Activated T-helper 1 cell treated with anti-CD3 and anti-CD28 coated beads, Interleukin-2, amount 50 U/mL, for 16 hours (primary cell): Measurements from ENCODE around the gene MECP2.

ENCODE experiments used
- DNase-seq, 2 donors: peaks; one replicate each; pipeline ENCODE4 v3.0.0-alpha.2; 2020; ENCODE audit warnings: low read depth in 1 of 2, low spot score in 1 of 2

Gene MECP2

DNA sequence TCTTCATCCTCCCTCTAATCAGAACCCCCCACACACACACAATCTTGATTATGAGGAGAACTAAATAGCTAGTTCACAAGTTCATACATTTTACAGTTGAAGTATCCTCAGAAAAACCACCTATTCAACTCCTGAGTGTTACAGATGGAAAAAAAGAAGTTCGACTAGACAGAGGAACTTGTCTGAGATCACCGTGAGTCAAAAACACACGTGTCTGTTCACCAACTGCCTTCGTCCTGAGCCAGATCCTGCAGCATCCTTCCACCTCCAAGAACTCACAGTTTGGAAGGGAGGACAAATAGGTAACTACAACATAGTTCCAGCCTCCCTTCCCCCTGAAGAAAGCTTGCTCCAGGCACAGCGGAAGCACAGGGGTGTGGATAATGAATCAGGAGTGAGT lies 58.9 kb downstream of the MECP2 start:
- DNase-seq, result no peak

DNA sequence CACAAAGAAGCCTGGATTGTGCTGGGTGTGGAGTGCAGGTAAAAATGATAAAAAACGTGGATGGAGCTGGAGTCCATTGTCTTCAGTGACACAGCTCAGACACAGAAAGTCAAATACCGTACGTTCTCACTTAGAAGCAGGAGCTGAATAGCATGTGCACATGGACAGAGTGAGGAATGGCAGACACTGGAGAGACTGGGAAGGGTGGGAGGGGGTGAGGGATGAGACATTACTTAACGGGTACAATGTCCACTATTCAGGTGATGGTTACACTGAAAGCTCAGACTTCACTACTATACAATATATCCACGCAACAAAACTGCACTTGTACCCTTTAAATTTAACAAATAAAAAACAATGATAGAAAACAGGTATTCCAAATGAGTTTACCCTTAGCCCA lies 59.8 kb downstream of the MECP2 start:
- DNase-seq, result no peak

DNA sequence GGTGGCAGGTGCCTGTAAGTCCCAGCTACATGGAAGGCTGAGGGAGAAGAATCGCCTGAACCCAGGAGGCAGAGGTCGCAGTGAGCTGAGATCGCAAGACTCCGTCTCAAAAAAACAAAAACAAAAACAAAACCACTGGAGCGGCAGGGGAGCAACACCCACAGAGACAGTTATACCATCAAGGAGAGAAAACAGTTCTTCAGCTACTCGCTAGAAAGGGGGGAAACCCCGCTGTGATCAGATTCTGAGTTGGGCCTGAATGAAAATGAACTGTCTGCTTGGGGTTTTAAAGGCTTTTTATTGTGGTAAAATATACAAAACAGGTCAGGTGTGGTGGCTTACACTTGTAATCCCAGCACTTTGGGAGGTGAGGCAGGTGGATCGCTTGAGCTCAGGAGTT lies 61.0 kb downstream of the MECP2 start:
- no peak for DNase-seq

DNA sequence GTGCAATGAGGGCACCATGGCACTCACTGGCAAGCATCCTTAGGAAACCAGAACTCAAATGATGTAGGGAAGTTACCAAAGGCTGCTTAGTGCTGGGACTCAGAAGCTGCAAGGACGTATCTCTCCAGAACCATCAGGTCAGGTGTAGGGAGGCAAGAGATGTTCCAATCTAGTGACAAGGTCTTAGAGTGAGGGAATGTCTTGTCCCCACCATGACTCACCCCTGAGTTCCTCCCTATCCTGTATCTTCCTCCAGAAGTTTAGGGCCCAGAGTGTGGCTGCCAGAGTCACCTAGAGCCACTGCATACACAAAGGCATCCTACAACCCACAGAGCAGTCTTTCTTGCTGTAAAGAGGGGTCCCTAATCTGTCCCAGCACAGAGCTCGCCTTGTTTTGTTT lies 63.7 kb downstream of the MECP2 start:
- no peak for DNase-seq

DNA sequence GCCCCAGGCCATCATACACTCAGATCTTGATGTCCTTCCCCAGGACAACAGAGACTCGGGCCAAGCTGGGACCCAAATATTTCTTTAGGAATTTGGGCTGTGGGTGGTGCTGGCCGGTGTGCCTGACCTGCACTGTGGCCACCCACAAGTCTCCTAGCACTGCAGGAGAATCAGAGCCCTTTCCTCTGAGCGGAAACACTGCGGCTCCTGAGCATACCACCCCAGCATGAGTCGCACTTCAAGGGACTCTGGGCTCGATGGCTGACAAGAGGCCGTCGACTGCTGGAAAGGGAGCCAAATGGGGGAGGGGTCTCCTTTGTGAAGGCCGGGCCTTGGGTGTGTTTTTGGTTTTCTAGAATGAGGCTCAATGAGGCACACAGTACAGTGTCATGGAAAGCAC lies 64.9 kb downstream of the MECP2 start:
- no peak for DNase-seq

DNA sequence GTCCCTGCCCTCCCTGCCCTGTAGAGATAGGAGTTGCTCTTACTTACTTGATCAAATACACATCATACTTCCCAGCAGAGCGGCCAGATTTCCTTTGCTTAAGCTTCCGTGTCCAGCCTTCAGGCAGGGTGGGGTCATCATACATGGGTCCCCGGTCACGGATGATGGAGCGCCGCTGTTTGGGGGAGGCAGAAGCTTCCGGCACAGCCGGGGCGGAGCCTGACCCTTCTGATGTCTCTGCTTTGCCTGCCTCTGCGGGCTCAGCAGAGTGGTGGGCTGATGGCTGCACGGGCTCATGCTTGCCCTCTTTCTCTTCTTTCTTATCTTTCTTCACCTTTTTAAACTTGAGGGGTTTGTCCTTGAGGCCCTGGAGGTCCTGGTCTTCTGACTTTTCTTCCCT lies 65.4 kb downstream of the MECP2 start:
- DNase-seq, result no peak

DNA sequence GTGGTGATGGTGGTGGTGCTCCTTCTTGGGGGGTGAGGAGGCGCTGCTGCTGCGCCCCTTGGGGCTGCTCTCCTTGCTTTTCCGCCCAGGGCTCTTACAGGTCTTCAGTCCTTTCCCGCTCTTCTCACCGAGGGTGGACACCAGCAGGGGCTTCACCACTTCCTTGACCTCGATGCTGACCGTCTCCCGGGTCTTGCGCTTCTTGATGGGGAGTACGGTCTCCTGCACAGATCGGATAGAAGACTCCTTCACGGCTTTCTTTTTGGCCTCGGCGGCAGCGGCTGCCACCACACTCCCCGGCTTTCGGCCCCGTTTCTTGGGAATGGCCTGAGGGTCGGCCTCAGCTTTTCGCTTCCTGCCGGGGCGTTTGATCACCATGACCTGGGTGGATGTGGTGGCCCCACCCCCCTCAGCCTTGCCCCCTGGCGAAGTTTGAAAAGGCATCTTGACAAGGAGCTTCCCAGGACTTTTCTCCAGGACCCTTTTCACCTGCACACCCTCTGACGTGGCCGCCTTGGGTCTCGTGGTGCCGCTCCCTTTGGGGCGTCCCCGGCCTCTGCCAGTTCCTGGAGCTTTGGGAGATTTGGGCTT lies 66.7 kb downstream of the MECP2 start:
- DNase-seq, result no peak

DNA sequence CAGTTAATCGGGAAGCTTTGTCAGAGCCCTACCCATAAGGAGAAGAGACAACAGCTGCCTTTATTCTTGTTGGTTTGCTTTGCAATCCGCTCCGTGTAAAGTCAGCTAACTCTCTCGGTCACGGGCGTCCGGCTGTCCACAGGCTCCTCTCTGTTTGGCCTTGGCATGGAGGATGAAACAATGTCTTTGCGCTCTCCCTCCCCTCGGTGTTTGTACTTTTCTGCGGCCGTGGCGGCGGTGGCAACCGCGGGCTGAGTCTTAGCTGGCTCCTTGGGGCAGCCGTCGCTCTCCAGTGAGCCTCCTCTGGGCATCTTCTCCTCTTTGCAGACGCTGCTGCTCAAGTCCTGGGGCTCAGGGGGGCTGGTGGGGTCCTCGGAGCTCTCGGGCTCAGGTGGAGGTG lies 67.3 kb downstream of the MECP2 start:
- no peak for DNase-seq

DNA sequence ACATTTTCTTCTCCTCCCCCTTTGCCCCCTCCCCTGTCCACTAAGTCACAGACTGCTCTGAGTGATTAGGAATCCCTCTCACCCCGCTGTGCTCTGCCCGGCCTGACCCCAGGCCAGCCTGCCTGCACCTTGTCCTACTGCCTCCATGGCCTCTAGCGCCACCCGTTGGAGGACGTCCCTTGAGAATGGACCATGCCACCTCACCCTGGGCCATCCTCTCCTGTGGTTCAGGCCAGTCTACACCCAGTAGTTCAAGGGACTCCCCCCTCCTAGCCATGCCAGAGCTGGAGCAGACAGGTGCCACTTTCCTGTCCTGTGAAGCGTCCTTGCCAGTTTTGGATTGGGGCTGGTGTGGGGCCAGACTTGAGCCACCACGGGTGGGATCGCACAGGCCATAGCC lies 68.1 kb downstream of the MECP2 start:
- DNase-seq, result no peak

DNA sequence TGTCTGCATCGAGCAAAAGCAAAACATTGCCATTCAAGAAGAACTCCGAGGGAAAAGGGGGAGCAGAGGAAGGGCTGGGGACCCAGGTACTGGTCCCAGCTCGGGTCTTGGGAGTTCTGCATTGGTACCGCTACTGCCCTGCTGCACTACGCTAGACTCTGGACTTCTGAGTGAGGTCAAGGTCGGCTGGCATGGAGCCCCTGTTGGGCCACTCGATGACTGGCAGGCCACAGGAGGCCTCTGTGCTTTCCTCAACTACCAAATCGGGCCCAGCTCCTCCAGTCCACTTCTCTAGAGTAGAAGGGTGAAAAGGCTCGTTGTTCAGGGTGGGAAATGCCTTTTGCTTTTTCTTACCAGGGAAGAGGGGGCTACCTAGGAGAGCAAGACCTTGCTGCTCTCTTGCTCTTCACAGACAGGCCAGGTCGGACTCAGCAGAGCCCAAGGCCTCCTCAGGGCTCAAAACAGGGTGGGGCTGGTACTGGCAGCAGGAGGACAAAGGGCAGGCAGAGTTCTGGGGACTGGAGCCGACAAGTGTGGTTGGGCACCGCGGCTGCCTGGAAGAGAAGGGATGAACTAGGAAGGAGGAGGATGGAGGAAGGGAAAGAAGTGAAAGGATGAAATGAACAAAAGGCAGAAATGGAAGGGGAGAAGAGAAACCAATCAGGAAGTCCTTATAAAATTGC lies 68.9 kb downstream of the MECP2 start:
- DNase-seq, result no peak

DNA sequence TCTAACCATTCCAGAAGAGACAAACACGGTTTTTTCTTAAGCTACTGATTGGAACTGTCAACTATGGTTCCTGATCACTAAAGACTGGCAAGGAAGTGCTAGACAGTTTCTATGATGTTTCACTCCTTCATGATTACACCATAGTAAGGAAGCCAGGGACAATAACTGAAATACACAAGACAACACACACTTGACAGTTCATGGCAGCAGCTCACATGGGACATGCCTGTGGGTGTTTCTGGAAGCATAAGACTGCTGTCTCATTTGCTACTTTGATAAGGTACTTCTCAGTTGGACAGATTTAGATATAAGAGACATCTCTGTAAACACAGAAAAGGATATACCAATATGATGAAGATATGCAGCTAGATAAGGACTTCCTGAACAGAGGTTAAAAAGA lies 69.5 kb downstream of the MECP2 start:
- no peak for DNase-seq

DNA sequence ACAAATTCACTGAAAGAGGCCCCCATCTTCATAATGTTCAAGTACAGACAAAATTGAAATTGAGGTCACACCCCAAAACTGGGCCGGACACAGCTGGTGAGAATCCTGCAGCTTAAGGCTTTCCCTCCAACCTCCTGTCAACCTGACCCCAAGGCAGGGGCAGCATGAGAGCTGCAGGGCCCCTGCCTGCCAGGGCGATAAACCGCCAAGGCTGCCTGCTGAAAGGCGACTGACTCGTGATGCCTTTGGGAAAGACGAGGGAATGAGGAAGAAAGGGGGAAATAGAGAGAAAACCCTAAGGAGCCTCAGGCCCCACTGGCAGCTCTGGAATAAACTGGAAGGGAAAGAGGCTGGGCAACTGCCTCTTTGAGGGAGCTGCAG lies 70.5 kb downstream of the MECP2 start:
- no peak for DNase-seq

DNA sequence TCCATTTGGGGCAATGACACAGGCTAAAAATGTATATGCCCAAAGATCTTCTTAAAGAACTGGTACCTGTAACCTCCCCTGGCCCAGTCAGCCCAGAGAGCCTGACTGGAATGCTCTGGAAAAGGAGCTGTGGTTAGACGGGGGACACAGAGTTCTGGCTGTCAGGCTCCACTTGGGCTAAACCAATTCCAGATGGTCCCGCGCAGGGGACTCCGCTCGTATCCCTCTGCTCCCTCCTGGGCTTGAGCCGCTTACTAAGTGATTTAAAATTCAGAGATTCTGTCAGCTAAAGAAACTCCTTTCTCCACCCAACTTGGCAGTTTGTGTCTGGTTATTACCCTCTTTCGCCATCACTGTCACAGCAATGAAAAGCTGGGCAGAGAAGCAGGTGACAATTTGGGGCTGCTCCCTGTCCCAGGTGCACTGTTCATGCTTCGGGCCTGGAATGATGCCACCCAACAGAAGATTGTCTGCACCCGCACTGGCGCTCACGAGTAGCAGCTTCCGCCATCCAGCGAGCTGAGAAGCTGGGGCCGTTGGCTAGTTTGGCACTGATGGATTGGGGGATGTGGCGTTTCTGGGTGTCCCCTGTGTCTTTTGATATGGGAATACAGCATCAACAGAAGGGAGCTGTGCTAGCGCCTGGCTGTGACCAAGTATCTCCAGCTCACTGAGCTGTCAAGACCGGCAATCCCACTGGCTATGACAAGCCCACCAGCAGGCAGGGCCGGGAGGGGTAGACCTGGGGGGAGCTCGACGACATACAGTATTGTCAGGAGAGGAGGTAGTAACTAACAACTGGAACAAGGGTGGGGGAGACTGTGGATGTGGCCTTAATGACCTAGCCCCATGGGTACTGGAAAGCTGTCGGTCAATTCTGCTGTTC lies 71.1 kb downstream of the MECP2 start:
- DNase-seq, result no peak

DNA sequence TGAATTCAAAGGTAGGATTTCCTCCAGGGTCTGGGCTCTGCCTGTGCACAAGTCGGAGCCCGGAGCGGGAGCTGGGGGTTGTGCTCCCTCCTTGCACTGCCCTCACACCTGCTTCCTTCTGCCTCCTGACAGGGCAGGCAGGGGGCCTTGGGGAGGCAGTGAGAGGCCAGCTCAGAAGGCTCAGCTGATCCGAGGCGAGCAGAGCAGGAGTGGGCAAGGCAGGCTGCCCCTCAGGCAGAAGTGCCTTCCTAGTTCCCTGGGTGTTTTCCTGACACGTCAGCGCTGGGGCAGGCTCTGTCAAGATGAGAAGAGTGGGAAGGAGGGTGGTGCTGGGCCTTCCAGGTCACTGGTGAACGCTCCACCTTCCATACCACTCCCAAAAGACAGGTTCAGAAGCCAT lies 72.3 kb downstream of the MECP2 start:
- DNase-seq, result no peak

DNA sequence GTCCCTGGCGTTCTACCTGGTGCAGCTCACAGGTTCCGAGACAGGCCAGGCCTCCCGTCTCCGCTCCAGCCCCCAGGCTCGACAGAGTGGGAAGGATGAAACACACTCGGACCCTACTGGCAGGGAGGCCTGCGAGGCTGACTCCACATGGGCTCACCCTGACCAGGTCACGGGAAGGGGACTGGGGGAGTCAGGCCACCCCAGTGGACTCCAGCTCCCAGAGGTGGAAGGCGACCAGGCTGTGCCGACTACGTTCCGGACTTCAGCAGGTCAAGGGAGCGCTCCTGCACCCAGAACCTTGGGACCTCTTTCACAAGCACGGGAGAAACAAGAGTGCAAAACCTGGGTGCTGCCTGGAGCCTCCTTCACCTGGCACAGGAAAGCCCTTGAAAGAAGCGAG lies 73.2 kb downstream of the MECP2 start:
- DNase-seq, result no peak

DNA sequence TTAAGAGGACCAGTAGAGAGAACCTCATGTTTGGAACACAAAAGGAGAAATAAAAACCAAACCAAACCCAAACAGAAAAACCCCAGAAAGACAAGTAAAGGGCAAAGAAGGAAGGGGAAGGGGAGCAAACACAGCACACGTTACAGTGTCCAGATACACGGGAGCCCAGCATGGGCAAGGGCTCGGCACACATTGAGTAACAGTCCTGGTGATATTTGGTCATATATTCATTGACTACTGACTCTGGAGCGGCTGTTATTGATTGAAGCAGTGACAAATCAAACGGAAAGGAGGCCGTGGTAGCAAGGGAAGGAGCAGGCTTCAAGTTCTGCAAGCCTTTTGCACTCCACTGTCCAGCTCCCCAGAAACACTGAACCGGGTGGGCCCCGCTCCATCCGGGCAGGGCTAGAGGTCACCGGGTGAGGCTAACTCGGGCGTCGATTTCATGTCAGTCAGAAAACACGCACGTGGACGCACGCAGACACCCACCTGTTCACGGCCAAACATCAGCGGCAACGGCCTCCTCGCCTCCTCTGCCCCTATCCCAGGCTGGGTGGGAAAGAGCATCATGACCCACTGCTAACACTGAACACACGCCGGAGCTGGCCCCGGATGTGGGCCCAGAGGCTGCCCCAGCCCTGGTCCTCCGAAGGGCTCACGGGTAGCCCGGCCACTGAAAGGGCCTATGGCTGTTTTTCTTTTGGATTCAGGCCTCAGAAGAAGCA lies 74.1 kb downstream of the MECP2 start:
- no peak for DNase-seq

DNA sequence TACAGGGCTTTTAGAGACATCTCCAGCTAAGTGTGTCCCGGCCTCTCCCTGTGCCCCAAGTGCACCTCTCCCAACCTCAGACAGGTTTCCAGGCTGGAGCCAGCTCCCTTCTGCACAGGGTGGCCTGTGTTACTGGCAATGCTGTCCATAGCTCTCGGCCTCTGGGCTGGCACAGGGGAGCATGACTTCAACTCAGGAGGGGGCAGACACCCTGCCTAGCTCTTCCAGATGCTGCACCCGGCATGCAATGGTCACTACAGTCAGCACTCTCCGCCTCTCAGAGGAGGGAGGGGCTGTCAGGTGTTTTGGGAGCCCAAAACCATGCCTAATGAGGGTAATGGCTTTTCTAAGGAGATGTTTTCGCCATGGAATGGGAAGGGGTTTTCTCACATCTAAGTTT lies 75.4 kb downstream of the MECP2 start:
- no peak for DNase-seq

DNA sequence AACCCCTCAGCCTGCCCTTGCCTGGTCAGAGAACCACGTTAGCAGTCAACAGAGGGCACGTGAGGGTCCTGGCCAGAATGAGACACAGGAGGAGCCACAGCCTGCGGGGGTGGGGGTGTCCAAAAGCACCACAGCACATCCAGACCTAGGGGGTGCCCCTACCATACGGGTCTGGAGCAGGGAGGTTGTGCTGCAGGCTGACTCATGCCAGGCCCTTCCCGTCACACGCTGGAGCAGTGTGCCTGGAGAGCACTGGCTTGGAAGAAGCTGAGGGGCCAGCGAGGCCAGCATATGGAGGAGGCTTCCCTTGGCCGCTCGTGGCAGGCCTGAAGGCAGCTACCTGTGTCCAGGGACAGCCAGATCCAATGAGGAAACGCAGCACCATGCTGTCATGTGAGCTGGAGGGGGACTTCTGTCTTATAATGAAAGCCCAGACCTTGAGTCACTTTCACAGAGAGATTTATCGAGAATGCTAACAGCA lies 76.3 kb downstream of the MECP2 start:
- DNase-seq, result no peak

DNA sequence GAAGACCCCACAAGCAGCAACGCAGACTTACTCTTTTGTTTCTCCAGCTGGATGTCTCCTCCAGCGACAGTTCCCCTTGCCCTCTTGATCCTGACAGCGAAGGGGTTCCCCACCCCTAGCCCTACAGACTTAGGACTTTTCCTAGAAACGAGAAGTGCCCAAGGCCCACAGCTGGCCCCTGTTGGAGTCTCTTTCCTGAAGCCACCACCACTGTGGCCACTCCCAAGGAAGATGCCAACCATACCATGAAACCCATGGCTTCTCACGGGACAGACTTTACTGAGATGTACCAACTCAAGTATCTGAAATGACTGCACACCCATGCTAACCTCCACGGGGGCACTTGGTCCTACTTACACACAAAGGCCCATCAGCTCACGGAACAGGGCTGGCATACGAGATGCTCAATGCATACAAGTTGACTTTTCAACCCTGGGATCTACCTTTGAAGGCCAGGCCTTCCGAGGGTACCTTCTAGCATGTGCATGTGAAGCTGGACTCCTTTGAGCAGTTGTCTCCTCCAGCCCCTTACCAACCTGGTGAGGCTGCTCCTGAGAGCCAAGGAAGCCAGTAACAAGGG lies 76.9 kb downstream of the MECP2 start:
- no peak for DNase-seq

DNA sequence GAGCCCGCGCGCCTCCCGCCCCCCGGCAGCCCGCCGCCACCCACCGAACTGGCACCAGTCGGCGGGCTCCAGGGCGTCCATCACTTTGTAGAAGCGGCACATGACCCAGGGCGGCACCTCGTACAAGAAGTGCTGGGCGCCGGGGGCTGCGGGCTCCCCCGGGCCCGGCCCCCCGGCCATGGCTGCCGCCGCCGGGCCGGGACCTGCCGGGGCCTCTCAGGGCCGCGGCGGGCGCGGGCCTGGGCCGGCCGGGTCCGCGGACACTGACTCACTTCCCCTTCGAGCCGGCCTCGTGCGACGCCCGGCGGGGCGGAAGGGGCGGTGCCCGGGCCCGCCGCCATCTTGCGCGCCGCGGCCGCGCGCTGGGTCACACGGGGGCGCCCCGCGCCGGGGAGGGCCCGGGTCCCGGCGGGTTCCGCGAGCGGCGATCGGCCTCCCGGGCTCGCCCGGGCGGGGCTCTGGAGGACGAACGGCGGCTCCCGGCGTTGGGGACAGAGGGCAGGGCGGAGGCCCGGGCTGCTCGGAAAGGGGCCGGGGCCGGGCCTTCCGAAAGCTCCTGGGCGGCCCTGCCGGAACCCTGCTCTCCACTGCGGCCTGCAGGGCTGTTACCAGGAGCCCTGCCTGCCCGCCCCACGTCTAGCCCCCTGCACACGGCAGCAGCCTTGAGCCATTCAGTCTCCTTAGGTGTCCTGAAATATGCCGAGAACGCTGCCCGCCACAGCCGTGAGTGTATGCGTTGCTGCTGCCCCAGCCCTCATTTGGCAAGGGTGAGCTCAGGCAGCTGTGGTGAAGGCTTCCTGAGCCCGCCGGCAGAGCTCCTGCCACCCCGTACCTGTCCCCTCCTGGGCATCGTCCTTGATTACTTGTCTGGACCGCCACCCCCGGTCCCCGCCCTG lies 77.6 kb downstream of the MECP2 start, which contains the start of gene IRAK1:
Gene IRAK1 (minus strand): TSS at position 270 of the 896 bp plus-strand sequence. CDS start 90 bp downstream, at position 180.
- DNase-seq, result peak in 1 of 2 donors; percentile 49
